ENCODE results near the gene PCBD1. TPM values are rescaled to one million over a fixed set of nuclear protein-coding genes. Genes with fewer than 3 reads are reported as not detected.

PCBD1 gene
- total and polyA plus RNA-seq, 2 donors (not counting 1 experiment from before 2014, with no cell fraction given) = 6.7 to 14.1 TPM

DNA sequence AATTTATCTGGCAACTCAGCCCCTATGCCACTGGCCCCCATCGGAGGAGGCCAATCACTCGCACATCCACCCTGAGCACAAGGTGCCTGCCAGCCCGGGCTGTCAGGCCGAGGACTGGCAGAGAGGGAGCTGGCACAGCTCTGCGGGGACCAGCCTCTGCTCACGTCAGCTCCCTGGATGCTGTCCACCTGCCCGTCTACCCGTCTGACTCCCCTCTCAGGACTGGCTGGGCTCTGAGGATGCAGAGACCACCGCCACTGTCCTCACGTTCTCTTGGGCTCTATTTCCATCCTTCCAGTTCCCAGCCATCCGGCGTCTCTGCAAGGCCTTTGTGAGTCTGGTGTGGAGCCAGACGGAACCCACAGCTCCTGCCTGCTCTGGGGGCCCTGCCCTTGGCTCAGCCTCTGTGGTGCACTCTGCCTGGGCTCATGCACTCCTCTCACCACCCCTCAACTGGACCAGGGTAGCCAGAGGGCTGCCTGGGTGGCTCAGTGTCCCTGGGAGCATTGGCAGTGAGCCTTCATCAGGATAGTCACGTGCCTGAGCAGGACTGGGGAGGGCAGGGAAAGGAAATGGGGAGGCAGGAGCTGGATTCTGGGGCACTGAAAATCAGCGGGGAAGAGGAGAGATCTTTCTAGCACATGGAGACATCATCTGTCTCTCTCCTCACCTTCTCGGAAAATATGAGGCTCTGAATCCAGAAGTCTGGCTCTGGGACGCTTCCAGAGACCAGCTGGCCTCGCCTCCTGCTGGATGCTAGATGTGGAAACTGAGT, 38.0 kb upstream of the PCBD1 start:
- no peak overlapping the region for H3K4me3 ChIP-seq (ENCODE audit: control extremely low read depth in 1 of 5, extremely low read depth in 1 of 5, insufficient read depth in 1 of 5, low read depth in 2 of 5, low read length in 4 of 5)
- H3K27me3 Mint-ChIP-seq = peaks cover 21% of the 10 kb centered on the region
- H3K27ac ChIP-seq (ENCODE audit: low read length in 2 of 2) = no peak overlapping the region
- ChIA-PET POLR2A (no interaction called here), CTCF (interaction anchor here (2.4 kb wide), 1 partner anchor 359 kb away, joined by 11 read pairs; no protein-coding TSS in a partner anchor)
- H4K20me1 ChIP-seq (ENCODE audit: control insufficient read depth, insufficient read depth, low read length, poor library complexity, severe bottlenecking) = no peaks in the 10 kb centered on the region
- H3K27me3 ChIP-seq (replicated peaks in 1 of 4; ENCODE audit: control extremely low read depth in 1 of 4, control insufficient read depth in 3 of 4, insufficient read depth in 4 of 4, low read length in 3 of 4) = peaks cover 0 to 3% (median 0%) of the 10 kb centered on the region in 4 experiments
- no peak for DNase-seq
- WGBS (ENCODE audit: insufficient coverage) = 86% methylated on average over 16 of the region's 18 CpGs
- H3K79me2 ChIP-seq (ENCODE audit: control insufficient read depth, insufficient read depth, low read length) = no peaks in the 10 kb centered on the region
- intact Hi-C loops (cut with micrococcal nuclease) = no loop called here
- H3K4me2 ChIP-seq (replicated peaks; ENCODE audit: low read depth, low read length, poor library complexity, severe bottlenecking) = no peak overlapping the region
- no peak for TF ChIP-seq EZH2 (IDR thresholded peaks at IDR 0.05; ENCODE audit: borderline replicate concordance, insufficient read depth, low read depth, low read length, poor library complexity, severe bottlenecking)
- TF ChIP-seq, protein P1, sequence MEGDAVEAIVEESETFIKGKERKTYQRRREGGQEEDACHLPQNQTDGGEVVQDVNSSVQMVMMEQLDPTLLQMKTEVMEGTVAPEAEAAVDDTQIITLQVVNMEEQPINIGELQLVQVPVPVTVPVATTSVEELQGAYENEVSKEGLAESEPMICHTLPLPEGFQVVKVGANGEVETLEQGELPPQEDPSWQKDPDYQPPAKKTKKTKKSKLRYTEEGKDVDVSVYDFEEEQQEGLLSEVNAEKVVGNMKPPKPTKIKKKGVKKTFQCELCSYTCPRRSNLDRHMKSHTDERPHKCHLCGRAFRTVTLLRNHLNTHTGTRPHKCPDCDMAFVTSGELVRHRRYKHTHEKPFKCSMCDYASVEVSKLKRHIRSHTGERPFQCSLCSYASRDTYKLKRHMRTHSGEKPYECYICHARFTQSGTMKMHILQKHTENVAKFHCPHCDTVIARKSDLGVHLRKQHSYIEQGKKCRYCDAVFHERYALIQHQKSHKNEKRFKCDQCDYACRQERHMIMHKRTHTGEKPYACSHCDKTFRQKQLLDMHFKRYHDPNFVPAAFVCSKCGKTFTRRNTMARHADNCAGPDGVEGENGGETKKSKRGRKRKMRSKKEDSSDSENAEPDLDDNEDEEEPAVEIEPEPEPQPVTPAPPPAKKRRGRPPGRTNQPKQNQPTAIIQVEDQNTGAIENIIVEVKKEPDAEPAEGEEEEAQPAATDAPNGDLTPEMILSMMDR (IDR thresholded peaks at IDR 0.05) = no peak
- no peak for ATAC-seq (ENCODE audit: low read depth)
- no peaks in the 10 kb centered on the region for H3K36me3 ChIP-seq (replicated peaks in 1 of 2; ENCODE audit: control extremely low read depth in 1 of 2, control insufficient read depth in 1 of 2, extremely low read depth in 1 of 2, insufficient read depth in 2 of 2, low read length in 1 of 2)
- H3K9ac ChIP-seq (ENCODE audit: low read length) = no peak overlapping the region
- H2AFZ ChIP-seq (ENCODE audit: insufficient read depth, low read depth, low read length, poor library complexity, severe bottlenecking) = no peak overlapping the region
- no peak overlapping the region for H3K4me3 Mint-ChIP-seq
- no peak overlapping the region for H3K27ac Mint-ChIP-seq
- peaks cover 6% of the 10 kb centered on the region for H3K4me1 Mint-ChIP-seq
- H3K9me3 Mint-ChIP-seq (ENCODE audit: insufficient read depth) = no peaks in the 10 kb centered on the region
- H3K4me1 ChIP-seq (ENCODE audit: control insufficient read depth in 2 of 2, insufficient read depth in 2 of 2, low read length in 2 of 2) = no peaks in the 10 kb centered on the region
- no peaks in the 10 kb centered on the region for H3K9me3 ChIP-seq (ENCODE audit: control extremely low read depth in 1 of 3, control insufficient read depth in 2 of 3, insufficient read depth in 1 of 3, low read length in 2 of 3)
